DOHH2 (cell line): ENCODE data around the gene LRRTM2.

Experiments used
- H3F3A ChIP-seq: fragments of 200-600 bp; sonication (generic), shearing (Covaris generic); 2 replicates; pipeline ENCODE4 v1.6.0; 2016; ENCODE audit warnings: antibody characterized with exemption, mild to moderate bottlenecking; ENCODE audit not compliant: control insufficient read depth, insufficient read depth
- H3K27ac ChIP-seq: fragments of 200-600 bp; sonication (generic); 2 replicates; pipeline ENCODE4 v1.5.1; 2014; ENCODE audit warnings: low read depth, mild to moderate bottlenecking, low read length, moderate library complexity
- H3K27me3 ChIP-seq: fragments of 200-600 bp; sonication (generic); 2 replicates; pipeline ENCODE4 v1.6.1; 2014; ENCODE audit warnings: mild to moderate bottlenecking, low read length, mixed read lengths; ENCODE audit not compliant: control insufficient read depth
- H3K36me3 ChIP-seq: fragments of 200-600 bp; sonication (generic); 2 replicates; pipeline ENCODE4 v1.6.1; 2014; ENCODE audit warnings: mild to moderate bottlenecking, low read length, moderate library complexity, mixed read lengths; ENCODE audit not compliant: control insufficient read depth
- H3K4me1 ChIP-seq: fragments of 200-600 bp; sonication (generic); 2 replicates; pipeline ENCODE4 v1.6.1; 2014; ENCODE audit warnings: mild to moderate bottlenecking, low read length, mixed read lengths; ENCODE audit not compliant: control insufficient read depth
- H3K4me2 ChIP-seq: fragments of 200-600 bp; sonication (generic); 2 replicates; pipeline ENCODE4 v1.6.0; 2014; ENCODE audit warnings: mild to moderate bottlenecking, low read length, moderate library complexity
- H3K4me3 ChIP-seq: fragments of 200-600 bp; sonication (generic); 2 replicates; pipeline ENCODE4 v1.5.1; 2014; ENCODE audit warnings: mild to moderate bottlenecking, low read length, mixed read lengths
- H3K79me2 ChIP-seq: fragments of 200-600 bp; sonication (generic); 2 replicates; pipeline ENCODE4 v1.6.1; 2014; ENCODE audit warnings: mild to moderate bottlenecking, low read length, mixed read lengths; ENCODE audit not compliant: control insufficient read depth
- H3K9me2 ChIP-seq: fragments of 200-600 bp; sonication (generic); replicated peaks from 2 replicates; pipeline ENCODE4 v1.6.1; 2014; ENCODE audit warnings: mild to moderate bottlenecking, low read length, mixed read lengths; ENCODE audit not compliant: control insufficient read depth
- H3K9me3 ChIP-seq: fragments of 200-600 bp; sonication (generic); 2 replicates; pipeline ENCODE4 v1.6.1; 2014; ENCODE audit warnings: antibody characterized with exemption, low read length, mixed read lengths; ENCODE audit not compliant: control insufficient read depth, insufficient read depth
- H4K20me1 ChIP-seq: fragments of 200-600 bp; sonication (generic); 2 replicates; pipeline ENCODE4 v1.6.0; 2014; ENCODE audit warnings: low read depth, mild to moderate bottlenecking, antibody characterized with exemption, low read length, moderate library complexity; ENCODE audit not compliant: control insufficient read depth, insufficient read depth
- CTCF ChIP-seq: fragments of 200-600 bp; sonication (generic); IDR thresholded peaks from one replicate; pipeline ENCODE4 v1.5.1; 2014; ENCODE audit warnings: antibody characterized with exemption, mild to moderate bottlenecking, low read depth, low read length; ENCODE audit not compliant: poor library complexity, severe bottlenecking
- EZH2phosphoT487 ChIP-seq: fragments of 200-600 bp; sonication (generic); IDR thresholded peaks from 2 replicates; pipeline ENCODE4 v1.6.1; 2017; ENCODE audit warnings: borderline replicate concordance, mild to moderate bottlenecking, antibody characterized with exemption, low read length, moderate library complexity, mixed read lengths

Gene LRRTM2

GRCh38 chr5:138912093-138912492 lies 37.0 kb upstream of the LRRTM2 start:
- no peaks in the 10 kb centered on the region for H4K20me1 ChIP-seq
- H3F3A ChIP-seq, result no peaks in the 10 kb centered on the region
- H3K4me1 ChIP-seq, result 0 out of 2 replicates have a peak, but pooled peaks cover 3% of the 10 kb centered on the region
- no peak overlapping the region for H3K4me3 ChIP-seq
- H3K27ac ChIP-seq, result no peak overlapping the region
- no peaks in the 10 kb centered on the region for H3K9me3 ChIP-seq
- no peaks in the 10 kb centered on the region for H3K27me3 ChIP-seq
- no peaks in the 10 kb centered on the region for H3K36me3 ChIP-seq
- H3K79me2 ChIP-seq, result no peaks in the 10 kb centered on the region
- H3K4me2 ChIP-seq, result no peak overlapping the region
- TF ChIP-seq CTCF, result no peak
- TF ChIP-seq EZH2phosphoT487, result no peak
- H3K9me2 ChIP-seq, result no peaks in the 10 kb centered on the region

GRCh38 chr5:138911441-138911840 lies 36.3 kb upstream of the LRRTM2 start:
- Histone ChIP-seq H3F3A (no peaks in the 10 kb centered on the region), H3K4me3 (no peak overlapping the region), H3K27me3 (no peaks in the 10 kb centered on the region), H3K4me2 (no peak overlapping the region), H3K9me2 (no peaks in the 10 kb centered on the region), H3K79me2 (no peaks in the 10 kb centered on the region), H3K4me1 (0 out of 2 replicates have a peak, but pooled peaks cover 3% of the 10 kb centered on the region), H3K9me3 (no peaks in the 10 kb centered on the region), H3K27ac (no peak overlapping the region), H4K20me1 (no peaks in the 10 kb centered on the region), H3K36me3 (no peaks in the 10 kb centered on the region)
- TF ChIP-seq EZH2phosphoT487 (no peak), CTCF (no peak)

GRCh38 chr5:138910546-138911185 lies 35.5 kb upstream of the LRRTM2 start:
- Histone ChIP-seq H3K4me3 (no peak overlapping the region), H3K9me3 (no peaks in the 10 kb centered on the region), H3K27me3 (no peaks in the 10 kb centered on the region), H3K4me1 (0 out of 2 replicates have a peak, but pooled peaks cover 3% of the 10 kb centered on the region), H3K27ac (no peak overlapping the region), H3K9me2 (no peaks in the 10 kb centered on the region), H3K79me2 (no peaks in the 10 kb centered on the region), H3K4me2 (no peak overlapping the region), H3K36me3 (no peaks in the 10 kb centered on the region), H3F3A (no peaks in the 10 kb centered on the region), H4K20me1 (no peaks in the 10 kb centered on the region)
- TF ChIP-seq CTCF, result no peak
- TF ChIP-seq EZH2phosphoT487, result no peak
